Sigmoid colon (tissue), 4 donors: ENCODE data around the gene MFSD2A.
"Not testable (repeated sequence)": the region's sequence is repeated elsewhere in the genome, so short reads cannot be mapped to it uniquely, and the experiment has no call there.

Experiments
- EP300 ChIP-seq, 4 donors: sonication (generic); formaldehyde crosslinking; IDR thresholded peaks; one replicate each; pipeline ENCODE4 v1.6.1; 2017; ENCODE audit warnings: antibody characterized with exemption in 4 of 4
- POLR2A ChIP-seq, 2 donors: fragments of 450-650 bp; IDR thresholded peaks; one replicate each; pipeline ENCODE4 v1.6.1; 2016; ENCODE audit warnings: antibody characterized with exemption in 2 of 2, mild to moderate bottlenecking in 2 of 2, moderate library complexity in 2 of 2
- POLR2AphosphoS5 ChIP-seq, 4 donors: sonication (generic); formaldehyde crosslinking; IDR thresholded peaks; one replicate each; pipeline ENCODE4 v1.6.1; 2017; ENCODE audit warnings: antibody characterized with exemption in 4 of 4
- TF ChIP-seq, protein P1 (sequence below), 4 experiments: fragments of 450-650 bp in 3 of 4; fragments of 200-600 bp in 1 of 4; IDR thresholded peaks; one replicate each; pipeline ENCODE4 v1.5.1; 2016 to 2019; ENCODE audit warnings: antibody characterized with exemption in 4 of 4, mild to moderate bottlenecking in 3 of 4, moderate library complexity in 2 of 4

GRCh38 chr1:39962964-39963363 lies 8.0 kb downstream of the MFSD2A start:
- TF ChIP-seq, protein P1, sequence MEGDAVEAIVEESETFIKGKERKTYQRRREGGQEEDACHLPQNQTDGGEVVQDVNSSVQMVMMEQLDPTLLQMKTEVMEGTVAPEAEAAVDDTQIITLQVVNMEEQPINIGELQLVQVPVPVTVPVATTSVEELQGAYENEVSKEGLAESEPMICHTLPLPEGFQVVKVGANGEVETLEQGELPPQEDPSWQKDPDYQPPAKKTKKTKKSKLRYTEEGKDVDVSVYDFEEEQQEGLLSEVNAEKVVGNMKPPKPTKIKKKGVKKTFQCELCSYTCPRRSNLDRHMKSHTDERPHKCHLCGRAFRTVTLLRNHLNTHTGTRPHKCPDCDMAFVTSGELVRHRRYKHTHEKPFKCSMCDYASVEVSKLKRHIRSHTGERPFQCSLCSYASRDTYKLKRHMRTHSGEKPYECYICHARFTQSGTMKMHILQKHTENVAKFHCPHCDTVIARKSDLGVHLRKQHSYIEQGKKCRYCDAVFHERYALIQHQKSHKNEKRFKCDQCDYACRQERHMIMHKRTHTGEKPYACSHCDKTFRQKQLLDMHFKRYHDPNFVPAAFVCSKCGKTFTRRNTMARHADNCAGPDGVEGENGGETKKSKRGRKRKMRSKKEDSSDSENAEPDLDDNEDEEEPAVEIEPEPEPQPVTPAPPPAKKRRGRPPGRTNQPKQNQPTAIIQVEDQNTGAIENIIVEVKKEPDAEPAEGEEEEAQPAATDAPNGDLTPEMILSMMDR (IDR thresholded peaks at IDR 0.05) = not testable (repeated sequence)
- TF ChIP-seq POLR2A, EP300, POLR2AphosphoS5 (IDR thresholded peaks at IDR 0.05): not testable (repeated sequence)
